HG02943 (cell line): ENCODE results near the gene FIGNL2.

ENCODE experiments used
- ATAC-seq: cut with Tn5 transposase; IDR thresholded peaks from one replicate; pipeline ENCODE4 v1.9.1; 2021; ENCODE audit warnings: mild to moderate bottlenecking, low read depth, moderate library complexity; ENCODE audit not compliant: unreplicated experiment

Gene FIGNL2

GRCh38 chr12:51879102-51879501 lies 30.6 kb upstream of the FIGNL2 start:
- ATAC-seq = no peak

- ATAC-seq = no peak
These were observed 26.0 kb upstream of the FIGNL2 start for GRCh38 chr12:51874486-51874885.

GRCh38 chr12:51874000-51874399 lies 25.5 kb upstream of the FIGNL2 start:
- no peak for ATAC-seq

- ATAC-seq = no peak
These were observed 24.9 kb upstream of the FIGNL2 start for GRCh38 chr12:51873251-51873994.

GRCh38 chr12:51872689-51872981 lies 24.1 kb upstream of the FIGNL2 start:
- ATAC-seq = no peak

GRCh38 chr12:51871918-51872688 lies 23.6 kb upstream of the FIGNL2 start:
- ATAC-seq = no peak

GRCh38 chr12:51871126-51871525 lies 22.6 kb upstream of the FIGNL2 start:
- ATAC-seq = no peak

- no peak for ATAC-seq
These were observed 22.0 kb upstream of the FIGNL2 start for GRCh38 chr12:51870504-51870903.

- ATAC-seq = no peak
These were observed 21.4 kb upstream of the FIGNL2 start for GRCh38 chr12:51869931-51870330.

GRCh38 chr12:51869496-51869865 lies 21.0 kb upstream of the FIGNL2 start:
- ATAC-seq = no peak

- ATAC-seq = no peak
These were observed 20.4 kb upstream of the FIGNL2 start for GRCh38 chr12:51868821-51869495.

GRCh38 chr12:51867796-51868428 lies 19.4 kb upstream of the FIGNL2 start:
- no peak for ATAC-seq

- no peak for ATAC-seq
These were observed 18.9 kb upstream of the FIGNL2 start for GRCh38 chr12:51867371-51867770.

- ATAC-seq = no peak
These were observed 18.2 kb upstream of the FIGNL2 start for GRCh38 chr12:51866762-51867161.

- no peak for ATAC-seq
These were observed 17.8 kb upstream of the FIGNL2 start for GRCh38 chr12:51866324-51866723.

- no peak for ATAC-seq
These were observed 17.3 kb upstream of the FIGNL2 start for GRCh38 chr12:51865757-51866270.

- no peak for ATAC-seq
These were observed 16.5 kb upstream of the FIGNL2 start for GRCh38 chr12:51864833-51865670.

GRCh38 chr12:51863933-51864832 lies 15.7 kb upstream of the FIGNL2 start:
- ATAC-seq = no peak

GRCh38 chr12:51863363-51863932 lies 14.9 kb upstream of the FIGNL2 start:
- ATAC-seq = no peak
